C4-2B (cell line): ENCODE data around the gene TMEM9.

Source experiments
- H3K27ac ChIP-seq: fragments of 450-650 bp; 2 replicates; pipeline ENCODE4 v1.5.1; 2017
- CTCF ChIP-seq: fragments of 450-650 bp; conservative IDR thresholded peaks from 2 replicates; pipeline ENCODE4 v1.5.1; 2017; ENCODE audit warnings: mild to moderate bottlenecking
- ZFX ChIP-seq: fragments of 450-650 bp; IDR thresholded peaks from 2 replicates; pipeline ENCODE4 v1.6.1; 2017

Gene TMEM9

DNA sequence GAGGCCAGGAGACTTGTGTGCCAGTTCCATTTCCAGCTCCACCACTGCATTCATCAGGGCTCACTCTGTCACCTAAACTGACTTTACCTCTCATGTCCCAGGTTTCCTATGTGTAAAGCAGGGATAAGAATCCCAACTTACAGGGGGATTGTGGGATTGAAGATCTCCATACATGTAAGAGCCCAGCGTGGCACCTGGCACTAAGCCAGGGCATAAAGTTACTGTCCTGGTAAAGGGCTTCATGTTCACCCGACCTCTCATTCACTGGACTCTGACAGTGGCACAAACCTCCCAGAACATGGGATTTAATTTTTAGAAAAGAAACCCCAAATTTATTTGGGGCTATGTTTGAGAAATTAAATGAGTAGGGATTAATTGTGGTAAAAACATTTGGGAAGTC lies 27.5 kb upstream of the TMEM9 start:
- TF ChIP-seq CTCF (no peak), ZFX (no peak)
- no peak overlapping the region for H3K27ac ChIP-seq

DNA sequence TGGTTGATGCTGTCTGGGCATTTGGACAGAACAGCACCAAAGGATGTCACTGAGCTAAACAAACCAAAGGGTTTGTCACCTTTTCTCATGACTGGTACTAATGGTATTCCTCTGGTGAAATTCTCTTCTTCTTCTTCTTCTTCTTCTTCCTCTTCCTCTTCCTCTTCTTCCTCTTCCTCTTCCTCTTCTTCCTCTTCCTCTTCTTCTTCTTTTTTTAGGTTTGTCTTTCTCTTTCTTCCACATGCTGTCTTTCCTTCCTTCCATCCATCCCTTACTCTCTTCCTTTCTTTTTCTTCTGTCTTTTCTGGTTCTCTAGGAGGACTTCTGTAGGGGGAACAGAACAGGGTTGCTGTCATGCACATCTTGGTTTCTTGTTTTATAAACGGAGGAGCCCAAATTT lies 27.0 kb upstream of the TMEM9 start:
- H3K27ac ChIP-seq = no peak overlapping the region
- TF ChIP-seq CTCF (no peak), ZFX (no peak)

GRCh38 chr1:201180901-201181300 lies 26.6 kb upstream of the TMEM9 start:
- TF ChIP-seq ZFX (no peak), CTCF (no peak)
- no peak overlapping the region for H3K27ac ChIP-seq

DNA sequence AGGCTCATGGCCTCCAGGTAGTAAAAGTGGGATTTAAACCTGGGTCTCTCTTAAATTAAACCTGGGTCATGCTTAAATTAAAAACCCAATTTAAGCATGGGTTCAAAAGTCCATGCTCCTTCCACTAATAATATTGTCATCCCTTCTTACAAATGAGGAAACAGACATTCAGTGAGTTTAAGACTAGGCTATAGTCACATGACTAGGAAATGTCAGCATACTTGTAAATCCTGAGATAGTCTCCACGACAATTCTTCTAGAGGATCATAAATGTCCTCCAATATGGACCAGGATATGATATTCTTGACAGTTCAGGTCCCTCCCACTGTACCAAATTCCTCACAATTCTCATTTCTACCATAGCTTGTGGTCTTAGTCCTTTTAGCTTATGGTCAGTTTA lies 25.9 kb upstream of the TMEM9 start:
- no peak overlapping the region for H3K27ac ChIP-seq
- TF ChIP-seq ZFX (no peak), CTCF (no peak)

- TF ChIP-seq ZFX (no peak), CTCF (no peak)
- H3K27ac ChIP-seq = no peak overlapping the region
These were observed 24.4 kb upstream of the TMEM9 start for GRCh38 chr1:201178718-201179117.

- no peak overlapping the region for H3K27ac ChIP-seq
- no peak for TF ChIP-seq ZFX
- no peak for TF ChIP-seq CTCF
These were observed 22.7 kb upstream of the TMEM9 start for GRCh38 chr1:201176940-201177339.

DNA sequence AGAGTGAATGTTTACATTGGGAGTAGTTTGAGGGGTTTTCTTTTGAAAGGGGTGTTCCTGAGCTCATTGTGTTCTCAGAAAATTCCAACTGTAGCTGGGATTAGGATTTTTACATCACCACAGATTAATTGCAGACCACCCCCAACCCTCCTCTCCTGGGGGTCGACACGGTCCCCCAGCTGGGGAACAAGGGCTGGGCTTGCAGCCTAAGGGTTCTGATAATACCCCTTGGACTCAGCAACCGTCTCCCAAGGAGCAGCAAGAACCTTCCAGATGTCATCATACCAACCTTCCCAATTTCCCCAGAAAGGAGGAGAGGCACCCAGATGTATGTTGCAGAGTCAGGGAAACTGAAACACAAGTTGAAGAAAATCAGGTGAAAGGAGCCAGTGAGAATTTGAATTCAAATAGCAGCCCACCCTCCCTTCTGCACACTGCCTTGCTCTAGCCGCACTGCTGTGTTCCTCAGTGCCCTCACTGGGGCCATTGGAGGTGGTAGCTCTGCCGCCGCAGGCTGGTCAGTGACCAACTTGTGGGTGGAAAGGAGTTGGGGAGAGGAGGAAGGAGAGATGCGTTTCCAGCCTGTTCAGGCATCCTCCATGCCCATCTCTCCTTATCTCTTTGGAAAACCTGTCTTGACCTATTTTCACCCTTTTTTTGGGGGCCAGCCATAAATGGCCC lies 21.7 kb upstream of the TMEM9 start:
- no peak overlapping the region for H3K27ac ChIP-seq
- no peak for TF ChIP-seq ZFX
- TF ChIP-seq CTCF = no peak
